Measurements from ENCODE around the gene GPR83.

GPR83 gene

GRCh38 chr11:94336033-94336432 is 65.2 kb downstream of the GPR83 start:
- no peak for DNase-seq (ENCODE audit: low read depth)
- no peak for TF ChIP-seq CTCF (IDR thresholded peaks at IDR 0.05; ENCODE audit: low read depth, low read length, missing control alignments)

GRCh38 chr11:94332814-94333213 is 68.4 kb downstream of the GPR83 start:
- no peak overlapping the region for H3K4me3 ChIP-seq (ENCODE audit: low read depth, low read length)
- no peak for DNase-seq (ENCODE audit: low read depth)
- TF ChIP-seq CTCF (IDR thresholded peaks at IDR 0.05; ENCODE audit: low read depth, low read length, missing control alignments), result no peak

More at GRCh38 chr11:94336033-94336432, 65.2 kb downstream of the GPR83 start:
- H3K4me3 ChIP-seq (ENCODE audit: low read depth, low read length), result no peak overlapping the region

GRCh38 chr11:94330789-94331188 is 70.4 kb downstream of the GPR83 start:
- no peak for TF ChIP-seq CTCF (IDR thresholded peaks at IDR 0.05; ENCODE audit: low read depth, low read length, missing control alignments)
- DNase-seq (ENCODE audit: low read depth), result no peak
- no peak overlapping the region for H3K4me3 ChIP-seq (ENCODE audit: low read depth, low read length)

GRCh38 chr11:94329501-94329900 is 71.7 kb downstream of the GPR83 start:
- DNase-seq (ENCODE audit: low read depth), result no peak
- no peak overlapping the region for H3K4me3 ChIP-seq (ENCODE audit: low read depth, low read length)
- TF ChIP-seq CTCF (IDR thresholded peaks at IDR 0.05; ENCODE audit: low read depth, low read length, missing control alignments), result no peak

- DNase-seq (ENCODE audit: low read depth), result no peak
- no peak for TF ChIP-seq CTCF (IDR thresholded peaks at IDR 0.05; ENCODE audit: low read depth, low read length, missing control alignments)
- H3K4me3 ChIP-seq (ENCODE audit: low read depth, low read length), result no peak overlapping the region
These were observed 72.6 kb downstream of the GPR83 start for GRCh38 chr11:94328587-94329080.

Data from GM12864 (cell line).